DMS114 treated with DMSO at 0.1 percent for 48 hours (cell line): ENCODE measurements around the gene ERG.

Experiments used
- DNase-seq: peaks from one replicate; lab custom pipeline; 2025; ENCODE audit not compliant: unreplicated experiment; lab: John Stamatoyannopoulos, UW

The ERG gene

GRCh38 chr21:38395581-38395980 lies 102.7 kb downstream of the ERG start:
- no peak for DNase-seq

- DNase-seq: no peak
These were observed 105.6 kb downstream of the ERG start for GRCh38 chr21:38392661-38393060.

- DNase-seq: no peak
These were observed 108.4 kb downstream of the ERG start for GRCh38 chr21:38389896-38390295.

GRCh38 chr21:38389354-38389676 lies 109.0 kb downstream of the ERG start:
- DNase-seq: no peak

DNA sequence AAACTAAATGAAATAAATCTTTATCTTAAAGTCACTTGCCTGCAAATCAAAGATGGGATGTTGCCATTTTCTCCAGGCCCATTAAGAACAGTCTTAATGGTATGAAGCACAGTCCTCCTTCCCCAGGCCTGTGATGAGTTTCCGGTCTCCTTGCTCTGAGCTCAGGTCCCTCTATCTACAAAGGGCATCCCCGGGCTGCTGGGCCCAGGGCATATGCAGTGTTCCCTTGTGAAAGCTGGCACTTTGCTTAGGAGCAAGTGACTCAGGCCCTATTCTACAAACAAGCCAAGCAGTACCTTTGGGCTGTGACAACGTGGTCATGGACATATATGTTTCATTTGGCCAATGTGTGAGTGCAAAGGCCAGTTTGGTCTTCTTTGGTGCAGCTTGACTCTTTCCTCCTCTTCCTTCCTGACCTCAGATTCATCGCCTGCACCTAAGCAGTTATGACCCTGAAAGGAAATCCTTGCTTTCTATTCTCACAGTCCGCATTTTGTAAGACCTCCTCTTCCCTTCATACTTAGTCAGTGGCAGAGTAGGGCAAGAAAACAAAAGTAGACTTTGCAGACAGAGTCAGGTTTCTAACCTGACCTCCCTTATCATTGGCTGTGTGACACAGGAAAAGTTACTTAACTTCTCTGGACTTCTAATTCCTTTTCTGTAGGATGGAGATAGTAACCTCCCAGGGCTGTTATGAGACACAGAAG lies 109.5 kb downstream of the ERG start:
- no peak for DNase-seq

DNA sequence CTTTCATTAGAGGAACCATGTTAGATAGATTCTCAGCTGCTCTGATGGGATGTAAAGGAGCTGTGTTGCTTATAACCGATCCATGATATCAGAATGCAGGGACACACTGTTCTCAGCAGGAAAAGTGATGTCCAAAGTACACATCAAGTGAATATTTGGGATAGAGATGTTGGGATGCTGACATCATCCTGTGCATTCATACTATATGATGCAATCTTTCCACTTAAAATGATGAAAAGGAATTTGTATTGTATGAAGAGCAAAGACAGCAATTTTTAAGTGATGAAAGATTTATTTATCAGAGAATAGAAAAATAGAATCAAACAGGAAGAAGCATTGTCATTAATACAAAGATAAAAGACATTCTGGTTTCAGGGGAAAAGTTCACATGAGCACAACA lies 110.1 kb downstream of the ERG start:
- no peak for DNase-seq

DNA sequence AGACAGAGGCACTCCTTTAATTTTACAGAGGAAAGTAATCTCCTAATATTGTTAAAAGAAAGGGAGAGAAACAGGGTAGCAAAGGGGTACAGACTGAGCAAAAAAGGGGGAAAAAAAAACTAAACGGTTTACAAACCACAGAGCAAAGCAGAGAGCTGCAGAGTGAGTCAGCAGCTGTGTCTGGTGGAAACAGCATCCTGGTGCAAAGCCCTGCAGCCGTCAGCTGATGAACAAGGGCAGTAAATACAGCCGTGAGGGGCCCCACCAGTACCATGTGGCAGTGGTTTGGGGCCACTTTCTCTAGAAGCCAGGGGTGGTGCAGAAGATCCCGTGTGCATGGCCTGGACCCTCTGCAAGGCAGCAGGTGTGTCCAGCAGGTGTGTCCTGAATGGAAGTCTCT lies 111.3 kb downstream of the ERG start:
- no peak for DNase-seq

DNA sequence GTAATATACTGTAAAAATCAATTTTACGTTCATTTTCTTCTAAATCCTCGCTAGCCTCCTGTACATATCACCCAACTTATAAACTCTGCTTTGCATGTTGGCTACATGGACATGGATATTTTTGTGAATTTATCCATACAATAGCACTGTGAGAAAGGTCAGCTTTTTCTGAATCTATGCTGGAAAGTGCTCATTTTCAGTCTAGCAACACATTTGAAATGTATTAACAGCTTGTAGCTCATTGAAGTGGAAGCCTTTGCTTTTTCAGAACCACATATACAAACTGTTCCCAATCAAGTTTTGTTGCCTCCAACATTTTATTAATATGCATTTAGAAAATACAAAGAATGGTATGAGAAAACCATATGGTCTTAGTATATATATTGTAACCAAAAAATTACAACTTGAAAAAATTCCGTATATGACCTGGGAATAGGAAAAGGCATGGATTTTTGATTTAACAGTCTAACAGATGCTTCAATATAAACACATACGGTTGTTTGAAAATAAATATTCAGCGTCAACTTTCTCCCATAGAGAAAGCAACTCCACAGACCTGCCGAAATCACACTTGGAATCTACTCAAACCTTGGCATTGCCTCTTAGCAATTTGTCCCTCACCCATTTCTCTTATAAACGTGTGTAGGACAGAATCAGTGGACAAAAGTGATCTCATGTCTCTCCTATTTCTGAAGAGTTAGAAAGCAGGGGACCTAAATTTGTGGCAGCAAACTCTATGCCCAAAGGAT lies 112.7 kb downstream of the ERG start:
- DNase-seq: no peak

DNA sequence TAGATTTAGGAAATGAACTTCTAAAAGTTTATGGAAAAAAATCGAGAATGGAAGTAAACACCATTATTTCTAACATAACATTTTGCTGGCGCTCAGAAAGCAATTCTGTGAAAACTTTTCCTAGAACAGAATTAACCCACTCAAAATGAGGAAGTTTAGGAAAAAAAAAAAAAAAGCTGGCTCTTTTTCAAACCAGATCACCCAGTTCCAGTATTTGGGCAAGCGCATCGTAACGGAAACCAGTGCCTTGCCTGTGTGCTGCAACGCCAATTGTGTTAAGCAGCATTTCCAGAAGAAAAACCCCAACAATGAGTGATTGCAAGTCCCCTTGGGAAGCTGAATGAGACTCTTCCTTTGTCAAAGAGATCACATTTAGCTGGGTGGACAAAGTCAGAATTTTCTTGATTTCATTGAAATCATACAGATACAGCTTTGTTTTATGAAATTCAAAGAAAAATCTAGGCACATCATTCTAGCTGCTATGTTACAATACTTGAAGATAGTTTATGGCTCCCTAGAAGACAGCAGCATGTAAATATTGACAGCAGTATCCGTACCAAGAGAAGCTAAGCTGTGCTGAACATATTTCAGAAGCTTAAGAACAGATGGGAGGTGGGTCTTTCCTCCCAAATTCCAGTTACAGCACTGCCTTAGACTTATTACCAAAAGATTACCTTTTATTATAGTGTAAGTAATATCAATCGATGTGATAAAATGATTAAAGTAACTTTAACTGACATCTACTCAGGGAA lies 113.4 kb downstream of the ERG start:
- no peak for DNase-seq

GRCh38 chr21:38384238-38384560 lies 114.1 kb downstream of the ERG start:
- DNase-seq: no peak

DNA sequence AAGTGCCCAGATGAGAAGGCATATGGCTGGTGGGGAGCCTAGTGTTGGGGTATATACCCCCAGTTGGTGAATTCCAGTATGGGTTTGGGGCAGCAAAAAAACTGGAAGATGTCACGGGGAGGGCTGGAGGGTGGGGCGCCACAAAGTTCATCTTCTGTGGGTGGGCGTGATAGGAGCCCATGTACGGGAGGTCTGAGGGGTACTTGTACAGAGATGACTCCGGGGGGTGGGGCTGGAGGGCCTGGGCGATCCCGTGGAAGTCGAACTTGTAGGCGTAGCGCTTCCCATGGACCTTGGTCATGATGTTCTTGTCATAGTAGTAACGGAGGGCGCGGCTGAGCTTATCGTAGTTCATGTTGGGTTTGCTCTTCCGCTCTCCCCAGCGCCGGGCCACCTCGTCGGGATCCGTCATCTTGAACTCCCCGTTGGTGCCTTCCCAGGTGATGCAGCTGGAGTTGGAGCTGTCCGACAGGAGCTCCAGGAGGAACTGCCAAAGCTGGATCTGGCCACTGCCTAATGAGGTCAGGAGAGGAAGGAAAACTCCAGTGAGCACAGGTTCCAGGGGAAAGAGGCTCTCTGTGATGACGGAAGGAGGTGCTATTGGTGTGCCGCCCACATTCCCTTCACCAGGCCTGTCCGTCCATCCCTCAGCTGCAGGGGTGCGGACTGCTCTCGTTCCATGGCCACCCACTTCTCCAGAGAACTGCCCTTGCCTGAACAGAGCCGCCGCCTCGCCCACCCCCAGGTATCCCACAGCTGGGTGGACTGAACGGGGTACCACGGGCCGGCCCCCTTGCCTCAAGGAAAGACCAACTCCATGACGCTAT lies 114.7 kb downstream of the ERG start:
- DNase-seq: no peak

- DNase-seq: no peak
These were observed 117.7 kb downstream of the ERG start for GRCh38 chr21:38380481-38381137.

GRCh38 chr21:38379147-38379546 lies 119.1 kb downstream of the ERG start:
- no peak for DNase-seq

- no peak for DNase-seq
These were observed 120.8 kb downstream of the ERG start for GRCh38 chr21:38377165-38378088.

- no peak for DNase-seq
These were observed 121.6 kb downstream of the ERG start for GRCh38 chr21:38376693-38377092.

GRCh38 chr21:38376235-38376634 lies 122.0 kb downstream of the ERG start:
- no peak for DNase-seq

GRCh38 chr21:38367646-38368045 lies 130.6 kb downstream of the ERG start:
- no peak for DNase-seq

- DNase-seq: no peak
These were observed 132.8 kb downstream of the ERG start for GRCh38 chr21:38365521-38365920.

- DNase-seq: no peak
These were observed 134.6 kb downstream of the ERG start for GRCh38 chr21:38363693-38364092.

DNA sequence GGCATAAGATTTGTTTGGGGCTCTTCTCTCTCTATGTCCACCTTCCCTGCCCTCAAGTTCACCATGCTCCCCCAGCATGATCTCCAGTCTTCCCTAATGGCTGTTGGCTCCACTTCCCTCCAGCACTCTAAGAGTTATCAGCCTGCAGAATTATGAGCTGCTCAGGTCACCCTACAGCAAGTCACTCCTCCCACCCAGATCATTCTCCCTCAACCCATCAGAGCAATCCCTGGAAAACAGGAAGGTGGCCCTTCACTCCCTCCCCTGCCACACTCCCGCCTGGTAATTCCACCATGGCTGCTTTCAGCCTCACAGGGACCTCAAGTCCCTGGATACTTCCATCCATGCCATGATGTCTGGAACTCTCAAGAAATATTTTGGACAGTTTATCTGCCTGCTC lies 137.0 kb downstream of the ERG start:
- DNase-seq: no peak
